IPS-11a (cell line): Measurements from ENCODE around the gene DNAH7.

Experiments used
- H3K4me3 ChIP-seq: one replicate; pipeline ENCODE4 v1.5.1; 2013; ENCODE audit warnings: low read depth, low read length, control low read depth

Gene DNAH7

GRCh38 chr2:196079052-196079451 lies 10.4 kb upstream of the DNAH7 start:
- H3K4me3 ChIP-seq: no peak overlapping the region

- H3K4me3 ChIP-seq: no peak overlapping the region
These were observed 9.2 kb upstream of the DNAH7 start for GRCh38 chr2:196077821-196078220.

GRCh38 chr2:196076778-196077568 lies 8.3 kb upstream of the DNAH7 start:
- no peak overlapping the region for H3K4me3 ChIP-seq

GRCh38 chr2:196075196-196075595 lies 6.6 kb upstream of the DNAH7 start:
- no peak overlapping the region for H3K4me3 ChIP-seq

GRCh38 chr2:196074631-196075030 lies 6.0 kb upstream of the DNAH7 start:
- no peak overlapping the region for H3K4me3 ChIP-seq

- no peak overlapping the region for H3K4me3 ChIP-seq
These were observed 4.9 kb upstream of the DNAH7 start for GRCh38 chr2:196073521-196073920.

GRCh38 chr2:196067088-196067382 lies 1.6 kb downstream of the DNAH7 start:
- no peak overlapping the region for H3K4me3 ChIP-seq

GRCh38 chr2:196066291-196067087 lies 2.1 kb downstream of the DNAH7 start:
- no peak overlapping the region for H3K4me3 ChIP-seq

GRCh38 chr2:196063773-196064172 lies 4.9 kb downstream of the DNAH7 start:
- no peak overlapping the region for H3K4me3 ChIP-seq

- H3K4me3 ChIP-seq: no peak overlapping the region
These were observed 9.1 kb downstream of the DNAH7 start for GRCh38 chr2:196059491-196059960.

- H3K4me3 ChIP-seq: no peak overlapping the region
These were observed 14.0 kb downstream of the DNAH7 start for GRCh38 chr2:196054631-196055030.

- H3K4me3 ChIP-seq: no peak overlapping the region
These were observed 22.3 kb downstream of the DNAH7 start for GRCh38 chr2:196046123-196046917.

GRCh38 chr2:196041786-196042185 lies 26.9 kb downstream of the DNAH7 start:
- H3K4me3 ChIP-seq: no peak overlapping the region

- H3K4me3 ChIP-seq: no peak overlapping the region
These were observed 28.4 kb downstream of the DNAH7 start for GRCh38 chr2:196040218-196040617.

- H3K4me3 ChIP-seq: no peak overlapping the region
These were observed 32.2 kb downstream of the DNAH7 start for GRCh38 chr2:196036442-196036841.

- no peak overlapping the region for H3K4me3 ChIP-seq
These were observed 50.6 kb downstream of the DNAH7 start for GRCh38 chr2:196018037-196018436.

GRCh38 chr2:196012314-196012713 lies 56.3 kb downstream of the DNAH7 start:
- no peak overlapping the region for H3K4me3 ChIP-seq

GRCh38 chr2:196000551-196000950 lies 68.1 kb downstream of the DNAH7 start:
- no peak overlapping the region for H3K4me3 ChIP-seq

GRCh38 chr2:195998070-195998469 lies 70.6 kb downstream of the DNAH7 start:
- no peak overlapping the region for H3K4me3 ChIP-seq

- no peak overlapping the region for H3K4me3 ChIP-seq
These were observed 73.1 kb downstream of the DNAH7 start for GRCh38 chr2:195995499-195995898.

- H3K4me3 ChIP-seq: no peak overlapping the region
These were observed 75.0 kb downstream of the DNAH7 start for GRCh38 chr2:195993623-195994022.
